Embryonic facial prominence (tissue), 1 donor: ENCODE data around the gene PRSS38.

Experiments
- DNase-seq: peaks from one replicate; pipeline ENCODE4 v3.0.0-alpha.2; 2016; ENCODE audit errors: extremely low spot score

Gene PRSS38

GRCh38 chr1:227779021-227779441 lies 36.4 kb upstream of the PRSS38 start:
- no peak for DNase-seq

GRCh38 chr1:227779685-227780084 lies 35.8 kb upstream of the PRSS38 start:
- DNase-seq, result no peak

GRCh38 chr1:227780101-227781044 lies 35.1 kb upstream of the PRSS38 start:
- no peak for DNase-seq

- DNase-seq, result no peak
Measured at GRCh38 chr1:227781314-227781930, 34.1 kb upstream of the PRSS38 start.

- no peak for DNase-seq
Measured at GRCh38 chr1:227782226-227782625, 33.2 kb upstream of the PRSS38 start.

- no peak for DNase-seq
Measured at GRCh38 chr1:227785094-227785804, 30.2 kb upstream of the PRSS38 start.

GRCh38 chr1:227785805-227786671 lies 29.4 kb upstream of the PRSS38 start:
- DNase-seq, result no peak

GRCh38 chr1:227786673-227787512 lies 28.6 kb upstream of the PRSS38 start:
- no peak for DNase-seq

GRCh38 chr1:227787513-227788270 lies 27.8 kb upstream of the PRSS38 start:
- peak; percentile 62 for DNase-seq

- DNase-seq, result no peak
Measured at GRCh38 chr1:227788271-227789083, 27.0 kb upstream of the PRSS38 start.

- DNase-seq, result no peak
Measured at GRCh38 chr1:227789084-227790033, 26.1 kb upstream of the PRSS38 start.

GRCh38 chr1:227790034-227790400 lies 25.5 kb upstream of the PRSS38 start:
- no peak for DNase-seq

- DNase-seq, result no peak
Measured at GRCh38 chr1:227790868-227791267, 24.6 kb upstream of the PRSS38 start.

GRCh38 chr1:227791425-227792143 lies 23.9 kb upstream of the PRSS38 start:
- DNase-seq, result no peak

- no peak for DNase-seq
Measured at GRCh38 chr1:227792216-227793078, 23.0 kb upstream of the PRSS38 start.
